Lower leg skin (tissue), 3 donors: ENCODE results near the gene TRPC5OS.

ENCODE experiments used
- POLR2A ChIP-seq, 2 donors: fragments of 450-650 bp; IDR thresholded peaks; one replicate each; pipeline ENCODE4 v1.6.1; 2016 to 2017; ENCODE audit warnings: antibody characterized with exemption in 2 of 2, mild to moderate bottlenecking in 1 of 2, moderate library complexity in 1 of 2
- TF ChIP-seq, protein P1 (sequence below), 3 donors: fragments of 450-650 bp; IDR thresholded peaks; one replicate each; pipeline ENCODE4 v1.5.1; 2016; ENCODE audit warnings: antibody characterized with exemption in 3 of 3, mild to moderate bottlenecking in 3 of 3, moderate library complexity in 2 of 3

- TF ChIP-seq, protein P1, sequence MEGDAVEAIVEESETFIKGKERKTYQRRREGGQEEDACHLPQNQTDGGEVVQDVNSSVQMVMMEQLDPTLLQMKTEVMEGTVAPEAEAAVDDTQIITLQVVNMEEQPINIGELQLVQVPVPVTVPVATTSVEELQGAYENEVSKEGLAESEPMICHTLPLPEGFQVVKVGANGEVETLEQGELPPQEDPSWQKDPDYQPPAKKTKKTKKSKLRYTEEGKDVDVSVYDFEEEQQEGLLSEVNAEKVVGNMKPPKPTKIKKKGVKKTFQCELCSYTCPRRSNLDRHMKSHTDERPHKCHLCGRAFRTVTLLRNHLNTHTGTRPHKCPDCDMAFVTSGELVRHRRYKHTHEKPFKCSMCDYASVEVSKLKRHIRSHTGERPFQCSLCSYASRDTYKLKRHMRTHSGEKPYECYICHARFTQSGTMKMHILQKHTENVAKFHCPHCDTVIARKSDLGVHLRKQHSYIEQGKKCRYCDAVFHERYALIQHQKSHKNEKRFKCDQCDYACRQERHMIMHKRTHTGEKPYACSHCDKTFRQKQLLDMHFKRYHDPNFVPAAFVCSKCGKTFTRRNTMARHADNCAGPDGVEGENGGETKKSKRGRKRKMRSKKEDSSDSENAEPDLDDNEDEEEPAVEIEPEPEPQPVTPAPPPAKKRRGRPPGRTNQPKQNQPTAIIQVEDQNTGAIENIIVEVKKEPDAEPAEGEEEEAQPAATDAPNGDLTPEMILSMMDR (IDR thresholded peaks at IDR 0.05), result no peak
- no peak for TF ChIP-seq POLR2A (IDR thresholded peaks at IDR 0.05)
Observed at GRCh38 chrX:111837197-111837596, 38.8 kb upstream of the TRPC5OS start.
